ENCODE measurements around the gene TMPRSS6. TPM values are rescaled to one million over a fixed set of nuclear protein-coding genes. Genes with fewer than 3 reads are reported as not detected.

The TMPRSS6 gene
- polyA plus RNA-seq, 4 donors = 0.18 to 0.54 (median 0.33) TPM

GRCh38 chr22:37032535-37033460 is 76.7 kb downstream of the TMPRSS6 start:
- DNase-seq (ENCODE audit: low read depth in 4 of 4, low spot score in 3 of 4) = no peak

- no peak for DNase-seq (ENCODE audit: low read depth in 4 of 4, low spot score in 3 of 4)
Observed at GRCh38 chr22:37032134-37032534, 77.4 kb downstream of the TMPRSS6 start.

GRCh38 chr22:37030560-37031281 is 78.8 kb downstream of the TMPRSS6 start:
- DNase-seq (ENCODE audit: low read depth in 4 of 4, low spot score in 3 of 4) = no peak

DNA sequence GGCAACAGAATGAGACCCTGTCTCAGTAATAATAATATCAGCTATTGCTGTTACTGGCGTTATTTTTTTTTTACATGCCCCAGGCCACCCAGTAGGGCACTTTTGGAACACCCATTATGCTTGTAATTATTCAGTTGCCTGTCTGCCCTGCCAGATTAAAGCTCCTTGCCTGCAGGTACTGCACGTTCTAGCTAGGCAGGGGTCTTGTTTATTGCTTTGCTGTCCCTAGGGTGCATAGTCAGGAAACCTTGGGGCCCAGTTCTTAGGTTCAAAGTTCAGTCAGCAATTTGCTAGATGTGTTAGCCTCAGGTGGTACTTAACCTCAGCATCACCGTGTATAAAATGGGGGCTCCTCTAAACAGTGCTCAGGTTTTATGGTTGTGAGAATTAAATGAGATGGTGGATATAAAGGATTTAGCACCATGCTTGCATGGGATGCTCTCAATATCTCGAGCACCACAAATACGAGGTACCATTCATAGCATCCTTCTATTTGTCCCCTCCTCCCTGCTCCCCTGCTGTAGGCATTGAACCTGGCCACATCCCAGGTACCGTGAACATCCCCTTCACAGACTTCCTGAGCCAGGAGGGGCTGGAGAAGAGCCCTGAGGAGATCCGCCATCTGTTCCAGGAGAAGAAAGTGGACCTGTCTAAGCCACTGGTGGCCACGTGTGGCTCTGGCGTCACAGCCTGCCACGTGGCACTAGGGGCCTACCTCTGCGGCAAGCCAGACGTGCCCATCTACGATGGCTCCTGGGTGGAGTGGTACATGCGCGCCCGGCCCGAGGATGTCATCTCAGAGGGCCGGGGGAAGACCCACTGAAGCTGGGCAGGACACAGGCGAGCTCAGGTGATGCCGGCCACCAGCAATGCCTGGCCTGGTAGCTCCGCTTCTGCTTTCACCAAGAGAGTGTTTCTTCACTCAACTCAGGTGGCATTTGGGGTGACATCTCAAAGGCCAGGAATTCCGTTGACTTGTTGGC is 80.5 kb downstream of the TMPRSS6 start:
- no peak for DNase-seq (ENCODE audit: low read depth in 4 of 4, low spot score in 3 of 4)

- no peak for DNase-seq (ENCODE audit: low read depth in 4 of 4, low spot score in 3 of 4)
Observed at GRCh38 chr22:37027556-37027955, 82.0 kb downstream of the TMPRSS6 start.

GRCh38 chr22:37026325-37026724 is 83.2 kb downstream of the TMPRSS6 start:
- DNase-seq (ENCODE audit: low read depth in 4 of 4, low spot score in 3 of 4) = no peak

DNA sequence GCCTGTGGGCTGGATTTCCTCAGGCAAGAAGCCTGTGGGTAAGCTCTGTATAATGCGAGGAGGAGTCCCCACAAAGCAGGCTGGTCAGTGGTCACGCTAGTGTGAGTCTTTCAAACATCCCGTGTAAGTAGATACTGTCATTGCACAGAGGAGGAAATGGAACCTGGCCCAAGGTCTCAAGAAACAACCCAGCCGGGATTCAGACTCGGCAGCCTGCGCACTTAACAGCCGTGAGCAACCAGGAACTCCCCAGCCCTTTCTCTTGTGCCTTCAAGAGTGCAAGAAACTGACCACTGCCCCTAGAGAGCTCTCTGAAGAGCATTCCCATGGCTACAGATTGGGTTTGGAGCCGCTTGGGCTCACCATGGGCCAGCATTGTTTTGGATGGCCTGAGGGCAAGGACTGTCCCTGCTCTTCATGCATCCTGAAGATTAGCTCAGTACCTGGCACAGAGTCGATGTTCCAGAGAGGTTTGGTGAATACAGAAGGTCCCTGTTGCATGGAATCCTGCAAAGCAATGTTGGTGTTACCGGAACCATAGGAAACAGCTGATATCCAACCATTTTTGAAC is 83.9 kb downstream of the TMPRSS6 start:
- no peak for DNase-seq (ENCODE audit: low read depth in 4 of 4, low spot score in 3 of 4)

- no peak for DNase-seq (ENCODE audit: low read depth in 4 of 4, low spot score in 3 of 4)
Observed at GRCh38 chr22:37024339-37025157, 85.0 kb downstream of the TMPRSS6 start.

- no peak for DNase-seq (ENCODE audit: low read depth in 4 of 4, low spot score in 3 of 4)
Observed at GRCh38 chr22:37023743-37024338, 85.7 kb downstream of the TMPRSS6 start.

DNA sequence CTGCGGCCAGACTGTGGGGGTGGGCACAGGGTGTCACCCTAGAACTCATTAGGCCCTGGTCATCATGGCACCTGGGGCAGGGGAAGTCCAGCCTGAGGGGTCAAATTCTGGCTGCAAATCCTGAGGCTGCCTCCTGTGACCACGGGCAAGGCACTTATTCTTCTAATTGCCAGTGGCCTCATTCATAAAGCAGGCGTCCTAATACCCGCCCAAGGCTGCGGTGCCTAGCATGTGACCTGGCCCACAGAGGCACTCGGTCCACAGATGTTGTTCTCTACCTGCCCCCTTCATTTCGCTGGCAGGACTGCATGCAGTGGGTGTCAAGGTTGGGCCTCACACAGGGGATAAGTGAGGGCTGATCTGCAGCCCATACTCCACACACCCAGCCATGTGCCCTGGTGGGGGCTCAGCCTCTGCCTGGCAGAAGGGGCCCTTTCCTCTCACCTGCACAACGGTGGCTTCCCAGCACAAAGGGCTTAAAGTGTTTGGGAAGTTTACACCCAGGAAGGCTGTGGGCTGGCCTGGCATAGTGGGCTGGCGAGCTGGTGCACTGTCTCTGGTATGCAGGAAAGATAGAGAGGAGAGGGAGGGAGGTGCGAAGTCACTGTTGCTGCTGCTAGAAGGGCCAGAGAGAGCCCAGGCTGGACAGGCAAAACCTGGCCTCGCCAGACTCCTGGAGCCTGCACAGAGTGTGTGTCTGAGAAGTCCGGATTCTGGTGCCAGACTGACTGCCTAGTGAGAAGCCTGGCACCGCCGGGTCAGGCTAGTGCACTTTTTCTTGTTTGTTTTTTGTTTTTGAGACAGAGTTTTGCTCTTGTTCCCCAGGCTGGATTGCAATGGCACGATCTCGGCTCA is 86.8 kb downstream of the TMPRSS6 start:
- DNase-seq (ENCODE audit: low read depth in 4 of 4, low spot score in 3 of 4) = no peak

GRCh38 chr22:37021710-37022482 is 87.6 kb downstream of the TMPRSS6 start:
- no peak for DNase-seq (ENCODE audit: low read depth in 4 of 4, low spot score in 3 of 4)

DNA sequence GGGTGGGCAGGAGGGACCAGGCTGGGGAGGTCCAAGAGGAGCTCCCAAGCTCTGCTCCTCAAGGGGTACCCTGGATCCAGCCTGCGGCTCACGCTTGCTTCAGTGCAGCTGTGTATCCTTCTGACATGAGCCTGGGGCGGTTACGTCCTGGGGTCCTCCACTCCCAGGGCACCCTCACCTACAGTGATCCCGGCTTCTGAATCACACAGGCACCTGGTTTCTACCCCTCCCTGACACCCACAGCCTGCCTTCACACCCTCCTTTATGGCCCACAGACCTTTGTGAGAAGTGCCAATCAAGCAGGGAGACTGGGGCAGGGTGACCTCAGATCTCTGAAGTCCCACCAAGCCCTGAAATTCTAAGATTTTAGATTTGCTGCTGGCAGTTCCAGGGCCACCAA is 88.5 kb downstream of the TMPRSS6 start:
- DNase-seq (ENCODE audit: low read depth in 4 of 4, low spot score in 3 of 4) = no peak

DNA sequence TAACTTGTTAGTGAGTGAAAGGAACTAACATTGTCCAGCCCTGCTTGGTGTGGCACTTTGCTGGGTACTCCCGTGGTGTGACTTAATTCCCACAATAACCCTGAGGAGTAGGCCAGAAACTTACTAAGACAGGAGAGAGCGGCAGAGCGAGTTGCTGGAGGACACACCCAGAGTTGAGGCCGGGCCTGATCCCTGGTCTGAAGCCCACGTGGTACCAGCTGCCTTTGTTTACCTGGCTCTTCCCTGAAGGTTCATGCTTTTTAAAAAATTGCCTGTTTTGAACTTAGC is 89.4 kb downstream of the TMPRSS6 start:
- DNase-seq (ENCODE audit: low read depth in 4 of 4, low spot score in 3 of 4) = no peak

- peak in 2 of 4 donors; percentile 77 to 78 for DNase-seq (ENCODE audit: low read depth in 4 of 4, low spot score in 3 of 4)
Observed at GRCh38 chr22:37019309-37020191, 90.0 kb downstream of the TMPRSS6 start, which contains the start of the genes MPST and TST. Gene MPST, plus strand, starts transcription at chr22:37019742. Its CDS starts 95 bp downstream, at chr22:37019837. Gene TST, minus strand, starts transcription at chr22:37019447. Its CDS starts 715 bp downstream, at chr22:37018732.

DNA sequence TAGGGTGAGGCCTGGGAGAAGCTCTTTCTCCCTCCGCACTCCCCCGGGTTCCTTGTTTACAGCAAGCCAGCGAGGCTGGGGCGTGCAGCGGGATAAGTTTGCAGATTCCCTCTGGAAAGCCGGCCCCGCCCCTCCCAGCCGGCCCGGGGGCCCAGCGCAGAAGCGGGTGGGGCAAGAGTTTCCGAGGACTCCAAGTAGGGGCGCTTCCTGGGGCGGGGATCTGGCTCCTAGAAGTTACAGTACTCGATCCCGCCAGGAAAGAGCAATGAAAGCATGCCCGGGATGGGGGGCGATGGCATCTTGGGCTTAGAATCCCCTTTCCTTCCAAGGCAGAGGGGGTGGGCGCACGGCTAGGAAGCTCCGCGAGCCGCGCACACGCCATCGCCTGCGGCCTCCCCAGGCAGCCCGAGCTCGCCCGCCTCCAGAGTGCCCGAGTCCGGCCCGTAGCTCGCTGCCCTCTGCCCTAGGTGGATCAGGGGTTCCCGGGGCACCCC is 90.7 kb downstream of the TMPRSS6 start:
- peak in 2 of 4 donors; percentile 41 to 49 for DNase-seq (ENCODE audit: low read depth in 4 of 4, low spot score in 3 of 4)
